Lung (tissue), 12 donors: Measurements from ENCODE around the gene GATA2. TPM values are rescaled to one million over a fixed set of nuclear protein-coding genes. Genes with fewer than 3 reads are reported as not detected.

Experiments
- ATAC-seq: fragments of 200-7000 bp; cut with Tn5 transposase; one replicate; pipeline ENCODE4 v1.9.1; 2020; ENCODE audit warnings: moderate number of reproducible peaks; ENCODE audit not compliant: insufficient read depth, low FRiP score
- DNase-seq, 3 donors: peaks; one replicate each; pipeline ENCODE4 v3.0.0-alpha.2; 2013 to 2017
- H3K27ac ChIP-seq, 2 donors: one replicate each; pipeline ENCODE4 v1.5.1; 2013; ENCODE audit warnings: mild to moderate bottlenecking in 2 of 2, moderate library complexity in 2 of 2, control low read depth in 1 of 2, inconsistent platforms in 1 of 2, low read depth in 1 of 2, low read length in 1 of 2
- H3K27me3 ChIP-seq, 3 donors: one replicate each; pipeline ENCODE4 v1.5.1; 2013; ENCODE audit warnings: low read length in 2 of 3; ENCODE audit not compliant: control insufficient read depth in 3 of 3, insufficient read depth in 3 of 3
- H3K36me3 ChIP-seq, 4 donors: one replicate each; pipeline ENCODE4 v1.5.1; 2013; ENCODE audit warnings: low read length in 4 of 4, mild to moderate bottlenecking in 1 of 4, moderate library complexity in 1 of 4; ENCODE audit not compliant: control insufficient read depth in 4 of 4, insufficient read depth in 4 of 4
- H3K4me1 ChIP-seq, 5 donors: one replicate each; pipeline ENCODE4 v1.5.1; 2013; ENCODE audit warnings: low read length in 5 of 5, mild to moderate bottlenecking in 2 of 5, moderate library complexity in 1 of 5; ENCODE audit not compliant: control insufficient read depth in 5 of 5, insufficient read depth in 5 of 5
- H3K4me3 ChIP-seq: one replicate; pipeline ENCODE4 v1.5.1; 2013; ENCODE audit warnings: mild to moderate bottlenecking, control low read depth, moderate library complexity
- H3K9ac ChIP-seq, 2 donors: one replicate each; pipeline ENCODE4 v1.5.1; 2013; ENCODE audit warnings: low read length in 2 of 2, control low read depth in 1 of 2; ENCODE audit not compliant: insufficient read depth in 1 of 2
- H3K9me3 ChIP-seq, 4 donors: one replicate each; pipeline ENCODE4 v1.5.1; 2013; ENCODE audit warnings: low read length in 3 of 4, mild to moderate bottlenecking in 1 of 4, moderate library complexity in 1 of 4; ENCODE audit not compliant: control insufficient read depth in 4 of 4, insufficient read depth in 3 of 4
- CTCF ChIP-seq: IDR thresholded peaks from 2 replicates; pipeline ENCODE4 v1.5.1; 2012; ENCODE audit warnings: mild to moderate bottlenecking; ENCODE audit errors: control extremely low read depth, extremely low read depth
- WGBS, 2 donors: extraction: QIAGEN DNeasy Blood & Tissue Kit; methylation state at CpG; one replicate each; pipeline ENCODE4 v1.1.7; 2013; 5-methylcytosine and 5-hydroxymethylcytosine counted together
- polyA plus RNA-seq, 2 donors: library from polyadenylated mRNA; stranded (reverse); fragments of 200-250 nt; gene quantifications; one replicate each; pipeline ENCODE4 v1.2.1, GENCODE V29; 2013
- total RNA-seq, 2 donors: library from RNA; depleted of rRNA in 1 of 2; stranded (reverse); fragments of >200 nt in 1 of 2; gene quantifications; one replicate each; pipeline ENCODE4 v1.2.1, GENCODE V29; 2014 to 2021
- donor health status: control.
- donor health status: control.
- donor health status: Bipolar disorder and iron deficiency.
- donor health status: healthy.
- donor health status: DM: yes; HTN: yes; CAD: no.

The GATA2 gene
- total and polyA plus RNA-seq, 4 donors, result 9.6 to 37.0 (median 28.7) TPM

DNA sequence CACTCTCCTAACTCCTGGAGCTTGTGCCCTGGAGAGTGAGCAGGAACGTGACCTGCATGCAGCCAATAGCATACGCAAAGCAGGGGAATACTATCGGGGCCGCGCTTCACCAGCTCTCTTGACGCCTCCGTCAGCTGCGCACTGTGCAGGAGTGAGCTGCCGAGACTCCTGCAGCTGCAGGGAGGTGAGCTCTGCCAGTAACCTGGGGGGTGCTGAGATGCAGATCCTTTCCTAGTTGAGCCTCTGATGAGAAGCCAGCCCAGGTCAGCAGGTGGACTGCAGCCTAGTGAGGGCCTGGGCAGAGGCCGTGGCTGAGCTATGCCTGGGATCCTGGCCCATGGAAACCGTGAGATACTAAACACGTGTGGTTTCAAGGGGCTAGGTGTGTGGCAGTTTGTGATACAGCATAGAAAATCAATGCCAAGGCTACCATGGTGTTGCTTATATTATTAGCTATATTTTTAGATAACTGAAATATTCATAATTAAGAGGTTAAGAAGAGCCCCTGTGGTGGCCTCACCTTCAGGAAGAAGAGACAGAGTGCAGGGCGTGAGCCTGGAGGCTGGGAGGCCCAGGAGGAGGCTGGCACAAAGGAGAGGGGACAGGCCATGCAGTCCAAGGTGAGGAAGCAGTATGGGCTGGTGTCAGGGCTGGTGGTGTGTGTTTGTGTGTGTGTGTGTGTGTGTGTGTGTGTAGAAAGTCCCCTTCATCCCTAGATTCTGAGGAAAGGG, 20.4 kb downstream of the GATA2 start:
- Histone ChIP-seq H3K4me3 (no peak overlapping the region), H3K9ac (no peak overlapping the region), H3K27me3 (peaks cover 0 to 44% (median 24%) of the 10 kb centered on the region in 3 donors), H3K36me3 (no peaks in the 10 kb centered on the region), H3K4me1 (no peaks in the 10 kb centered on the region), H3K27ac (no peak overlapping the region), H3K9me3 (no peaks in the 10 kb centered on the region)
- no peak for ATAC-seq
- TF ChIP-seq CTCF, result no peak
- DNase-seq, result no peak
- 81 to 89% methylated on average over 13 of the region's 13 CpGs for WGBS, 2 donors

DNA sequence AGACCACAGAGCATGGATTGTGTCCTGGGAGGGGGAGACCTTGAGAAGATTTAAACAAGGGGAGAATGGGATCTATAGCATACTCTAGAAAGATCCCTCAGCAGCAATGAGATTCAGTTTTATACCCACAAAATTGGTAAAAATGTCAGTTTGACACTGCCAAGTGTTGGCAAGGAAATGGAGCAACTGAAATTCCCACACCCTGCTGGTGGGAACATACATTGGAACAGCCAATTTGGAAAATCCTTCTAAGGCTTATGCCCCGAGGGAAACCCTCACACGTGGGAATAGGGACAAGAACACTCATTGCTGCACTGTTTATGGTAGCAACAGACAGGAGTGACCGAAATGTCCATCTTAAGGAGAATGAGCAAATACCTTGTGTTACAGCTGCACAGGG, 21.3 kb downstream of the GATA2 start:
- no peak overlapping the region for H3K4me3 ChIP-seq
- no peak overlapping the region for H3K9ac ChIP-seq
- WGBS, 2 donors, result 91 to 92% methylated on average over 3 of the region's 3 CpGs
- H3K27me3 ChIP-seq, result peaks cover 0 to 49% (median 26%) of the 10 kb centered on the region in 3 donors
- TF ChIP-seq CTCF, result no peak
- no peaks in the 10 kb centered on the region for H3K9me3 ChIP-seq
- no peak for DNase-seq
- no peak overlapping the region for H3K27ac ChIP-seq
- ATAC-seq, result no peak
- H3K4me1 ChIP-seq, result no peaks in the 10 kb centered on the region
- no peaks in the 10 kb centered on the region for H3K36me3 ChIP-seq

DNA sequence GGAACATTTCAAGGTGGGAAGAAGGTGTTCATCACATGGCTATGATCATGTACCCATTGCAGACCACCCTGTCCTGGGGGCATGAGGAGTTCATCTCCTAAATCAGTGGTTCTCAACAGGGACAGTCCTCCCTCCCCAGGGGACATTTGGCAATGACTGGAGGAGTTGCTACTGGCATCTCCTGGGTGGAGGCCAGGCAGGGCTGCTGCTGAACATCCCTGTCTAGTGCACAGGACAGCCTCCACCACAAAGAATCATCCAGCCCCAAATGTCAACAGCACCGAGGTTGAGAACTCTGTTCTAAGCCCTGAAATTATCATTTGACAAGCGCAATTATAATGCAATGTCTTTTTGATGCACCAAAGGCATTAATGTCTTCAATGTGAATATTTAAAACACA, 21.9 kb downstream of the GATA2 start:
- H3K9me3 ChIP-seq, result no peaks in the 10 kb centered on the region
- H3K4me1 ChIP-seq, result no peaks in the 10 kb centered on the region
- no peak overlapping the region for H3K9ac ChIP-seq
- H3K4me3 ChIP-seq, result no peak overlapping the region
- no peaks in the 10 kb centered on the region for H3K36me3 ChIP-seq
- peaks cover 0 to 52% (median 26%) of the 10 kb centered on the region in 3 donors for H3K27me3 ChIP-seq
- ATAC-seq, result no peak
- H3K27ac ChIP-seq, result no peak overlapping the region
- no peak for TF ChIP-seq CTCF
- DNase-seq, result no peak
- 87 to 99% methylated on average over 2 of the region's 2 CpGs for WGBS, 2 donors
